TTC549 (cell line): Measurements from ENCODE around the gene MAGI1.
"Not testable (repeated sequence)": the region's sequence is repeated elsewhere in the genome, so short reads cannot be mapped to it uniquely, and the experiment has no call there.

ENCODE experiments used
- FAIRE-seq: peaks from 2 replicates; lab custom pipeline; 2012; peaks lifted over from hg19 to GRCh38; lab: Jason Lieb, UNC

MAGI1 gene

DNA sequence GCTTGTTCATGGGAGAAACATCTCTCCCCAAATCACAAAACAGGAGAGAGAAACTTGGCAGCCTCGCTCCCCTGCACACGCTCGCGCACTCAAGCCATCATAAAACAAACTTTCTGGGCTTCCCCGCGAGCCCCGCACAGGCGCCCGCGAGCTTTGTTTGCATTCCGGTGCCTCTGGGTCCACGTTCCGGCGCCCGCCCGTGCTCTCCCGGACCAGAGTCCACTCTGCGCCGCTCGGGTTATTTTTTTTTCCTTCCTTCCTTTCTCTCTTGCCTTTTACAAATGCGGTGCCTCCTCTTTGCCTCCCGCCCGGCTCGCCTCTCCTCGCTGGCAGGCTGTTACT lies 363 bp downstream of the MAGI1 start:
- FAIRE-seq = no peak

DNA sequence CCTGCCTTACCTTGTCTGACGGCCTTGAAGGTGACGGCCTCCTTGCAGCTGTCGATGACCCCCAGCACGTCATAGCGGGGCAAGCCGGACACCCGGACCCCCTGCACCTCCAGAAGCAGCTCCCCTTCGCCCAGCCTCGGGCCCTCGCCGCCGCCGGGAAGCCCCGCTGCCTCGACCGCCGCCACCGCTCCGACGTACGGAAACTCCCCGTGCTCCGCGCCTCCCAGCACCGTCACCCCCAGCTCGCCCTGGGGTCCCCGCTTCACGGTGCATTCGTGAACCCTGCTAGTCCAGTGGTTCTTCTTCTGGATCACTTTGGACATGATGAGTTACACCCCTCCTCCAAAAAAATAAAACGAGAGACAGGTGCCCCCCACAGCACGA lies 740 bp downstream of the MAGI1 start:
- no peak for FAIRE-seq

GRCh38 chr3:66037330-66037985 lies 1.3 kb downstream of the MAGI1 start:
- FAIRE-seq = no peak

DNA sequence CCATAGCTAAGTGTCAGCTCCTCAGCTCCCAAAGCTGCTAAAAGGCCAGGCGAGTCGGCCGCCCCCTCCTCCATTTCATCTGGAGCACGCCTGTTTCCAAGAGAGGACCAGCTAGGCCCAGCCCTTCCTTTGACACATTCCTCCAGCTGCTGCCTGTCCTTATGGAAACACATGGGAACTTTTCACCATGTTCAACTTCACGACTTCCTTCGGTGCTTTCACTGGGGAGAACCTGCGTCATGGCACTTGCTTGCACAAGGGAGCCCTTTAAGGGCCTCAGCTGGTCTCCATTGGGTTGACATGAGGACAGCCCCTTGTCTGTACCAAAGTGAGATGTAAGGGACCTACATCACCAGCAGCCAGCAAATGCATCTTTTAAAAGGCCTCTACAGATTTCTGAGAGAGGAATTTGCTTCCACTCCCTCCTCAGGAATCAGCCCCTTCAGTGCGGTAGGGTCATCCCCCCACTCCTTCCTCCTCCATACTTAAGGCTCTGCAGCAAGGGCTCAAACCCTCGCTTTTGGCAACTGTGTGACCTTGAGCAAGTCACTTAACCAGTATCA lies 2.1 kb downstream of the MAGI1 start:
- no peak for FAIRE-seq

GRCh38 chr3:66035763-66036477 lies 2.8 kb downstream of the MAGI1 start:
- no peak for FAIRE-seq

DNA sequence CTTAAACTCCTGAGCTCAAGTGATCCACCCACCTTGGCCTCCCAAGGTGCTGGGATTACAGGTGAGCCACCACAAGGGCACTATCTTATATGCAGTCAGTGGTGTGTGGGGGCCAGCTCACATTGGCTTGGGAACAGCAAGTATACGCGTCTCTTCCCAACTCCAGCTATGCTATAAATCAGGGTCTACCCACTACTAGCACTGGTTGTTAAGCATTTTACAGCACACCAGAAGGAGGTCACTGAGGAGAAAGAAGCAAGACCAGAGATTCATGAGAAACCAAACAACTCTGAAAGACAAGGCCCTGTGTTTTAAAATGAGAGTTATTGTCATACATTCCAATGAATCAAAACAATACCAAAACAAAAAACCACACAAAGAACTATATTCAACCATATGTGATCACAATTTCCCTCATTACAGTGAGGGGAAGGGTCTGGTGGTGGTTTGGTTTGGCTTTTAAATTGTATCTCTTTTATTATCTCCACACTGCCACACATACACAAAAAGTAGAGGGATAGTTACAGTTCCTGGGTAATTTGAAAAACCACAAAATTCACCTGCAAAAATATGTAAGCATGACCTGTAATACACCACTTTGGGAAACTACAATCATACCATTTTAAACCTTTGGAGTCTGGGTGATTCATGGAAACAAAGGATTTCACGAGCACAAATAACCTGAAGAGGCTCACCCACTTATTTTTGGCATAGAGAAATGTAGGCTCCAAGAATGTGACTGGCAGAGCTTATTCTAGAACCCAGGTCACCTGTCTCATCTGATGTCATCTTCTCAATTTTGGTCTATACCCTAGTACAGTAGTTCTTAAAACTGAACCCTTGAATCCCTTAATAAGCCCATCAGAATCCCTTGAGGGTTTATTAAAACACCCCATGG lies 5.2 kb downstream of the MAGI1 start:
- no peak for FAIRE-seq

DNA sequence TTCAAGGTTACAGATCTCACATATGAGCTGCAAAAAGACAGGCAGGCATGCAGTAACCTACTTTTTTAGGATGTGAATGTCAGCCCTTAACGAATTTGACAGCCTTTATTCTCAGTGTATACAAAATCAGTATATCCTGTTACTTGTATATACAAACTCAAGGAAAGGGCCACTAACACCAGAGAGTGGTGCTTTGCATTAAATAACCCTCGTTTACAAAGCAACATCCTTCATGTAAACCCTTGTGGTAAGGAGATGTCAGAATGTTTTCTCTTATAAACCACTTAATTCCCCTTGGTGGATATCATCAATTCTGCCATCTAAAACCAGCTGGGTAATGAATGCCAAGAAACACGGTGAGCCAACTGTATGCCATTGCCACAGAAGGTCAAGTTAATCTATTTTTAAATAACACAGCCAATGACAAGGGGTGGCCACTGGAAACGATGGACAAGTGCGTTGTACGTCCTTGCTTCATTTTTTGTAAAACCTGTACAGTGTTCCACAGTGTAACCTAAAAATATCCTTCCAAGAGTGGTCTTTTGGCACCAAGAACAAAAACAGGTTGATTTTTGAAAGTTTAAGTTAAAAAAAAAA lies 7.5 kb downstream of the MAGI1 start:
- FAIRE-seq = no peak

- no peak for FAIRE-seq
Measured at GRCh38 chr3:66029443-66029842, 9.3 kb downstream of the MAGI1 start.

DNA sequence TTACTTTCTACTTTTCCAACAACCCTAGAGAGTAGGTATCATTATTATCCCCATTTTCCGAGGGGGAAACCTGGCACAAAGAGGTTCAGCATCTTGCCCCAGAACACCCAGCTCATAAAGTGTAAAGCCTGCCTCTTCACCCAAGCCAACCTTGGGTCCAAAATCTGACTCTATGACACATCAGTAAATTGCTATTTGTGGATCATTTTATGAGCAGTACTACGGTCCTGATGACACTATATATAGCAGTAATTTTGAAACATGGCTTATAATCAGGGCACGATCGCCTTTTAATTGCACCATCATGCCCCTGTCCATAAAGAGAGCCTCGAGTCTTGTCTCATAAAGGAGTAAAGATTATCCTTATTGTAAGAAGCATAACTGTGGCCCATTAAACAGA lies 9.7 kb downstream of the MAGI1 start:
- no peak for FAIRE-seq

DNA sequence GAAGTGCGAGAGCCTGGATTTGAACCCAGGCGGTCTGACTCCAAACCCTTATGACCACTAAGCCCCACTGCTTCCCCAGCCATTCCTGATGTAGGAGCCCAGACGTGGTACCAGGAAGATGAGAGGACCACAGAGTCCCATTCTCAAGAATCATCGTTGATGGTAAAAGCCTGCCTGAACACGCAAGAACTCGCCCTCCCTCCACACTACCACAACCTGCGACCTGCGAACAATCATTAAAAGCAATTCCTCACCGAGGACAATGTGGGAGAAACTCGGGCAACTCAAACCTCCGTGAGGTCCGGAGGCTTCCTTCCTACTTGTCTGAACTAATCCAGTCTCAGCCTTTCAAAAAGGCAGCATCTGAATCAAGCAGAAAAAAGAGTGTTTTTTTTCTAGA lies 10.3 kb downstream of the MAGI1 start:
- no peak for FAIRE-seq

DNA sequence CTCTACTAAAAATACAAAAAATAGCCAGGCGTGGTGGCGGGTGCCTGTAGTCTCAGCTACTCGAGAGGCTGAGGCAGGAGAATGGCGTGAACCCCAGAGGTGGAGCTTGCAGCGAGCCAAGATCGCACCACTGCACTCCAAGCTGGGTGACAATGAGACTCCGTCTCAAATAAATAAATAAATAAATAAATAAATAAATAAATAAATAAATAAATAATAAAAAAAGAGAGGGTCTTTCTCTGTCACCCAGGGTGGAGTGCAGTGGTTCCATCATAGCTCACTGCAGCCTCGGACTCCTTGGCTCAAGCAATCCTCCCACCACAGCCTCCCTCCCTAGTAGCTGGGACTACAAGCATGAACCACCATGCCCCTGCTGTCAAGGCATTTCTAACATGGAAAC lies 11.6 kb downstream of the MAGI1 start:
- FAIRE-seq = not testable (repeated sequence)

DNA sequence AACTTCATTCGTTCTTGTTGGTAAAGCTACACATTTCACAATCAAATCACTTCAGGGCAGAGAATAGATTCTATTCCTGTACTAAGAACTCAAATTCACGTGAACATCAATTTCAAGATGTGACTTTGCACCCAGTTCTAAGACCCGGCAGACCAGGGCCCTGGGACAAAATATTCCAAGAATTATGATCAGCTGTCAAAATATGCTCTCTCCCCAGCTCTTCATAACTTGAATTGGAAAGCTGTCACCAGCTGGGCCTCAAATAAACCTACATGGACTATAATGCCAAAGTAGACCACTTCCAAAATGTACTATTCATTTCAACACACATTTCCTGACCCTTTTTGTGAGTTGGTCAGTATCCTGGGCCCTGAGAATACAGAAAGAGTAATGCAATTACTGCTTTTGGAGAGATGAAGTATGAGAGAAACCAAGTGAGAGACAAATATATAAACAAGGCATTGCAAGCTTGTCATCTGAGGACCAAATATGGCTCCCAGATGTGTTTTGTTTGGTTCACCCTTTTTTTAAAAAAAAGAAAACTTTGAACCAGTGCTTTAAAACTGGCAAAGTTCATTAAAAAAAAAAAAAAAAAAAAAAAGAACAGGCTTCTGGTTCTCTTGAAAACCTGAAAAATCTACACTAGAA lies 14.9 kb downstream of the MAGI1 start:
- FAIRE-seq = no peak

GRCh38 chr3:66023229-66023628 lies 15.5 kb downstream of the MAGI1 start:
- FAIRE-seq = no peak

GRCh38 chr3:66021731-66022131 lies 17.0 kb downstream of the MAGI1 start:
- no peak for FAIRE-seq

DNA sequence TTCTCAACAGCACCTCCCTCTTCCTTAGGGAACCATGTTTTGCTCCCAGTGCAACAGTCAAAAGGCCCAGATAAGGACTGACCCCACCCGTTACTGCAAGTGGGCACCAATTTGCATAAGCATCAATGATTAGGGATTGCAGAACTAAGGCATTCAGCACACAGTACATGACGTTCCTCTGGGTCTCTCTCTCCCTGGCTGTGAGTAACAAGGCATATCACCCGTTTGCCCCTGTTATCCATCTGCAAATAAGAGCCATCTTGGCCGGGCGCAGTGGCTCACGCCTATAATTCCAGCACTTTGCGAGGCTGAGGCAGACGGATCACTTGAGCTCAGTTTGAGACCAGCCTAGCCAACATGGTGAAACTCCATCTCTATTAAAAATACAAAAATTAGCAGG lies 18.8 kb downstream of the MAGI1 start:
- no peak for FAIRE-seq

GRCh38 chr3:66018057-66019033 lies 20.4 kb downstream of the MAGI1 start:
- FAIRE-seq = no peak

- no peak for FAIRE-seq
Measured at GRCh38 chr3:66017591-66017990, 21.1 kb downstream of the MAGI1 start.

DNA sequence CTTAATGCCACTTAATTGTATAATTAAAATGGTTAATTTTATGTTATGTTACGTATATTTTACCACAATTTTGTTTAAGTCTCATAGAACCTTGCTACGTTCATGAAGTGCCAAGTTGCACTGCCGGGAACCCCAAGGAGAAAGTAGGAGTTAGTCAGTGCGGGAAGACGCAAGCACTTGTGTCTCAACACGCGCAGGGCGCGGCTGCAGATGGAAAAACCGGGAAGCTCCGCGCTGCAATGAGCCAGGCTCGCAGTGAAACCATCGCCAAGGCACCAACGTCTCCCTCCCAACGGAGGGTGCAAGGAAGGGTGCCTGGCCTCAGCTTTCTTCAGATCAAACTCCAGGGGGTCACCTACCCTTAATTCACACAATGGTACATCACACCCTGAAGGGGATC lies 21.6 kb downstream of the MAGI1 start:
- no peak for FAIRE-seq

- FAIRE-seq = no peak
Measured at GRCh38 chr3:66015841-66016240, 22.9 kb downstream of the MAGI1 start.

DNA sequence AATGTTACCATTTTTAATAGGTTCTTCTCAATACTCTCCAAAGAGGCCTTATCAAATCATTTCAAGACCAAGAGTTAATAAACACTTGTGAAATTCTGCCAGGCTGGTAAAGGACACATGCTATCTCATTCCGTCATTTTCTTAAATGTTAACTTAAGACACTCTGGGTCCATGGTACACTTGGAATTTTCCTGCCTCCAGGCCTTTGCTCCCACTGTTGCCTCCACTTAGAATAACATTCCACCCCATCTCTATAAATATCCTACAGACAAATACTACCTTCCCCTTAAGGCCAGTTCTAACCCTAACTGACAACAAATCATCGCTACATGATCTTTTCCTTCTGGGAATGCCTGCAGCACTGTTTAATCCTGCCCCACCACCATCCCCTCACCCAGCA lies 24.1 kb downstream of the MAGI1 start:
- FAIRE-seq = no peak

GRCh38 chr3:66014056-66014455 lies 24.7 kb downstream of the MAGI1 start:
- no peak for FAIRE-seq
